ENCODE results near the gene AFM. TPM values are rescaled to one million over a fixed set of nuclear protein-coding genes. Genes with fewer than 3 reads are reported as not detected.

The AFM gene
- total RNA-seq, 5 donors from 2014 or later (not counting 1 experiment from before 2014, with no cell fraction given), result 0.18 TPM; not detected in 4

Other genes with a start within 250 kb of the AFM start
- gene ANKRD17, start 222.9 kb upstream of the AFM start, total RNA-seq, result 10 to 100 TPM; 48.6 to 63.8 (median 51.8) TPM
- 10 to 100 TPM in 3 of 5 donors, not detected in 2; 30.4 to 58.6 (median 33.6) TPM for gene ALB, start 77.5 kb upstream of the AFM start, total RNA-seq
- gene AFP, start 45.5 kb upstream of the AFM start, total RNA-seq, result 1 to 10 TPM in 3 of 5 donors, not detected in 2; 1.6 to 3.6 (median 2.5) TPM
- 1 to 10 TPM in 1 of 5 donors, under 1 TPM in 4; 0.25 to 1.1 (median 0.47) TPM for gene RASSF6, start 138.7 kb downstream of the AFM start, total RNA-seq